Kidney epithelial cell (primary cell): Measurements from ENCODE around the gene AKT1S1. TPM values are rescaled to one million over a fixed set of nuclear protein-coding genes. Genes with fewer than 3 reads are reported as not detected.

Source experiments
- DNase-seq: peaks from one replicate; pipeline ENCODE4 v3.0.0-alpha.2; 2010; ENCODE audit warnings: low read depth
- H3K27me3 ChIP-seq: 2 replicates; pipeline ENCODE4 v1.6.0; 2011; ENCODE audit warnings: low read length; ENCODE audit not compliant: control insufficient read depth, insufficient read depth
- H3K36me3 ChIP-seq: 2 replicates; pipeline ENCODE4 v1.5.1; 2011; ENCODE audit warnings: low read length; ENCODE audit not compliant: control insufficient read depth, insufficient read depth
- H3K4me3 ChIP-seq: 2 replicates; pipeline ENCODE4 v1.5.1; 2011; ENCODE audit warnings: low read depth, mild to moderate bottlenecking, control low read depth, low read length
- CTCF ChIP-seq: IDR thresholded peaks from 2 replicates; pipeline ENCODE4 v1.5.1; 2011; ENCODE audit warnings: mild to moderate bottlenecking, moderate library complexity, low read length, control low read depth, inconsistent platforms; ENCODE audit not compliant: insufficient read depth, poor library complexity, severe bottlenecking
- total RNA-seq: library from RNA; depleted of rRNA; stranded (reverse); fragments of >200 nt; gene quantifications from 2 replicates; pipeline ENCODE4 v1.2.3, GENCODE V29; 2015

Gene AKT1S1
- total RNA-seq, 1 donor from 2014 or later: 23.2 TPM

- TF ChIP-seq CTCF: no peak
- Histone ChIP-seq H3K36me3 (no peaks in the 10 kb centered on the region), H3K4me3 (peak overlapping the region; percentile 23), H3K27me3 (peaks cover 8% of the 10 kb centered on the region)
- DNase-seq: no peak
Observed at GRCh38 chr19:49890349-49891311, 13.5 kb upstream of the AKT1S1 start.

DNA sequence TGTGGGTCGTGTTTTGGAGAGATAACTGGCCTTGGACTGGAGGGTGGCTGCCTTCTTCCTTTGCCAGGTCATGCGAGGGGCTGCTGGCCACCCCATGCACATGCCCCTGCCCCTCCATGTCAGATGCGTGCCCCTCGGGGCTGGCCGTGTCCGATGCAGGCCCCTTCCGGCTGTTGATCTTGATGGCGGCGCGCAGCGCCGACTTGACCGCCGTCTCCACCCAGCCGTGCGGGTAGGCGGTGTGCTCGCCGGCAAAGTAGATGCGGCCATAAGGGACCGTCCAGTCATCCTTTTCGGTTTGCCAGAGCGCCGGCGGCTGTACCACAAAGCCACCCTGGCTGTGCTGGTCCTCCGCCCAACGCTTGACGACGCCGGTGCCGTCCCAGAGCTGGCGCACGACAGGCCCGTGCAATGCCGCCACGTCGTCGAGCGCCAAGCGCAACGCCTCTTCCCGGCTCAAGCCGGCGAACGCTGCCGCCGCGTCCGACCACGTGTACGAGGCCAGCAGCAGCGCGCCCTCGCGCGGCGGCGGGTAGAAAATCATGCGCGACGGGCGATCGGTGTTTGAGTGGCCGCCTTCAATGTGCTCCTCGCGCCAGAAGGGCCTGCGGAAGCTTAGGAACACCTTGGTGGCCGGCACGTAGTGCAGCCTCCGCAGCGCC, 12.7 kb upstream of the AKT1S1 start:
- H3K27me3 ChIP-seq: peaks cover 8% of the 10 kb centered on the region
- no peaks in the 10 kb centered on the region for H3K36me3 ChIP-seq
- H3K4me3 ChIP-seq: peak overlapping the region; percentile 23
- TF ChIP-seq CTCF: peak; percentile 69
- DNase-seq: no peak

- TF ChIP-seq CTCF: no peak
- Histone ChIP-seq H3K36me3 (no peaks in the 10 kb centered on the region), H3K4me3 (no peak overlapping the region), H3K27me3 (peaks cover 8% of the 10 kb centered on the region)
- no peak for DNase-seq
Observed at GRCh38 chr19:49889038-49889686, 12.0 kb upstream of the AKT1S1 start.

DNA sequence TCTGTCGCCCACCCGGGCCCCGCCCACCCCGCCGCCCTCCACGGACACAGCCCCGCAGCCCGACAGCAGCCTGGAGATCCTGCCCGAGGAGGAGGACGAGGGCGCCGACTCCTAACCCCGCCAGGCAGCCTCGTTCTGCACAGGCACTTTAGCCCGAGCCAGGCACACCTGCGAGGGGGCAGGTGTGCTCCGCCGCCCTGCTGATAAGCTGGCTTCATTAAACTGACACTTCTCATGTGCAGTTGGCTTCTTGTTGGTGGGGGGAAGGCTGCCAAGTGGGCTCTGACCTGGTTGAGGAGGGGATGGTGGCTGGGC, 11.3 kb upstream of the AKT1S1 start:
- no peak for TF ChIP-seq CTCF
- Histone ChIP-seq H3K4me3 (no peak overlapping the region), H3K36me3 (peaks cover 1% of the 10 kb centered on the region), H3K27me3 (peaks cover 8% of the 10 kb centered on the region)
- DNase-seq: no peak

DNA sequence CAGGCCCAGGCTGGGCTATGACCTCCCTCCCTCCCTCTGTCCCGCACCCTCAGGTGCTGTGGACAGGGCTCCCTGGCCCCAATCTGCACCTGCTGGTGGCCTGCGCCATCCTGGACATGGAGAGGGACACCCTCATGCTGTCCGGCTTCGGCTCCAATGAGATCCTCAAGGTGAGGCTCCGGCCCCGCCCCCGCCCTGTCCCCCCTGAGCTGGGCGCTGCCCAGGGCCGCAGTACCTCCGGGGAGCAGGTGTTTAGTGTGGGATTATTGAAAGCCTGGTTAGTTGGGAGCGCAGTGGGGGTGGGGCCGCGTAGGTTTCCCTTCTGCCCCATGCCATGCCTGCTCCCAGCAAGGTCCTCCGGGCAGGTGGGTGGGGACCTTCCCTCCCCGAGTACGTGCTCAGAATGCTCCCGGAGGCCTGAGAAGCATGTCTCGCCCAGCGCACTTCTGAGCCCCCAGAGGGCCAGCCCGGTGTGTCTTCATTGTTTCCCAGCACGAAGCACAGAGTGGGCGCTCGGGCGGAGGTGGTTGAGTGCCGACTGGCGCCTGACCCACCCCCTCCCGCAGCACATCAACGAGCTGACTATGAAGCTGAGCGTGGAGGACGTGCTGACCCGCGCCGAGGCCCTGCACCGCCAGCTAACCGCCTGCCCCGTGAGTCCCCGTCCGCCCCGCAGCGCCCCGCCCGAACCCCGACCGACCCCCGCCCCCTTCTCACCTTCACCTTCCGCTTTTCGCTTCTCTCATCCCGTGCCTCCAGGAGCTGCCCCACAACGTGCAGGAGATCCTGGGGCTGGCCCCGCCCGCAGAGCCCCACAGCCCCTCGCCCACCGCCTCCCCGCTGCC, 10.7 kb upstream of the AKT1S1 start:
- no peak for DNase-seq
- TF ChIP-seq CTCF: no peak
- H3K27me3 ChIP-seq: peaks cover 8% of the 10 kb centered on the region
- H3K4me3 ChIP-seq: no peak overlapping the region
- H3K36me3 ChIP-seq: peaks cover 5% of the 10 kb centered on the region
